Measurements from ENCODE around the gene TMEM140. TPM values are rescaled to one million over a fixed set of nuclear protein-coding genes. Genes with fewer than 3 reads are reported as not detected.

TMEM140 gene
- total RNA-seq, 3 donors from 2014 or later (not counting 1 experiment from before 2014, with no cell fraction given), result 60.0 to 81.7 (median 76.9) TPM

GRCh38 chr7:135208102-135208793, 60.4 kb downstream of the TMEM140 start:
- Histone ChIP-seq H3K4me1 (ENCODE audit: control insufficient read depth, insufficient read depth, low read length) (peaks cover 26% of the 10 kb centered on the region), H3K36me3 (ENCODE audit: control insufficient read depth, insufficient read depth, low read length) (peaks cover 11% of the 10 kb centered on the region), H3K27me3 (ENCODE audit: control insufficient read depth, insufficient read depth, low read length) (no peaks in the 10 kb centered on the region), H3K9me3 (ENCODE audit: control insufficient read depth, insufficient read depth, low read length) (no peaks in the 10 kb centered on the region), H3K4me3 (ENCODE audit: low read length) (no peak overlapping the region), H3K27ac (ENCODE audit: low read length) (no peak overlapping the region)
- no peak for ATAC-seq
- no peak for TF ChIP-seq CTCF (IDR thresholded peaks at IDR 0.05)
- no peaks in the 10 kb centered on the region for H3K27me3 Mint-ChIP-seq (ENCODE audit: low read depth in 2 of 2)
- peak overlapping the region in 1 of 2 donors; percentile 52 for H3K27ac Mint-ChIP-seq
- WGBS (ENCODE audit: insufficient coverage), result 76% methylated on average over 6 of the region's 6 CpGs
- peak overlapping the region; percentile 59 for H3K4me3 Mint-ChIP-seq
- H3K4me1 Mint-ChIP-seq, result peaks cover 17 to 35% of the 10 kb centered on the region in 2 donors
- no peaks in the 10 kb centered on the region for H3K36me3 Mint-ChIP-seq
- intact Hi-C loops (cut with micrococcal nuclease), result no loop called here
- H3K9me3 Mint-ChIP-seq, result no peaks in the 10 kb centered on the region
- DNase-seq, result no peak

GRCh38 chr7:135209225-135209834, 61.5 kb downstream of the TMEM140 start:
- H3K4me3 ChIP-seq (ENCODE audit: low read length), result no peak overlapping the region
- peaks cover 17 to 35% of the 10 kb centered on the region in 2 donors for H3K4me1 Mint-ChIP-seq
- H3K9me3 Mint-ChIP-seq, result no peaks in the 10 kb centered on the region
- no peak overlapping the region for H3K27ac Mint-ChIP-seq
- intact Hi-C loops (cut with micrococcal nuclease), result no loop called here
- ATAC-seq (no peak), DNase-seq (no peak)
- 81% methylated on average over 4 of the region's 7 CpGs for WGBS (ENCODE audit: insufficient coverage)
- H3K27me3 Mint-ChIP-seq (ENCODE audit: low read depth in 2 of 2), result no peaks in the 10 kb centered on the region
- H3K9me3 ChIP-seq (ENCODE audit: control insufficient read depth, insufficient read depth, low read length), result no peaks in the 10 kb centered on the region
- H3K27me3 ChIP-seq (ENCODE audit: control insufficient read depth, insufficient read depth, low read length), result no peaks in the 10 kb centered on the region
- H3K4me3 Mint-ChIP-seq, result peak overlapping the region; percentile 50
- H3K4me1 ChIP-seq (ENCODE audit: control insufficient read depth, insufficient read depth, low read length), result peaks cover 26% of the 10 kb centered on the region
- no peak overlapping the region for H3K27ac ChIP-seq (ENCODE audit: low read length)
- no peak for TF ChIP-seq CTCF (IDR thresholded peaks at IDR 0.05)
- H3K36me3 Mint-ChIP-seq, result no peaks in the 10 kb centered on the region
- peaks cover 5% of the 10 kb centered on the region for H3K36me3 ChIP-seq (ENCODE audit: control insufficient read depth, insufficient read depth, low read length)

- peak overlapping the region; percentile 99 for H3K4me3 Mint-ChIP-seq
- peaks cover 3% of the 10 kb centered on the region for H3K36me3 ChIP-seq (ENCODE audit: control insufficient read depth, insufficient read depth, low read length)
- TF ChIP-seq CTCF (IDR thresholded peaks at IDR 0.05), result no peak
- intact Hi-C loops (cut with micrococcal nuclease), result loop anchor here (2.0 to 5.0 kb wide), 3 partner anchors 39 to 296 kb away; partner anchors contain the start of gene CYREN
- no peaks in the 10 kb centered on the region for H3K27me3 ChIP-seq (ENCODE audit: control insufficient read depth, insufficient read depth, low read length)
- H3K4me3 ChIP-seq (ENCODE audit: low read length), result peak overlapping the region; percentile 85
- peaks cover 26% of the 10 kb centered on the region for H3K4me1 ChIP-seq (ENCODE audit: control insufficient read depth, insufficient read depth, low read length)
- under 1% methylated on average over 13 of the region's 13 CpGs for WGBS (ENCODE audit: insufficient coverage)
- H3K36me3 Mint-ChIP-seq, result no peaks in the 10 kb centered on the region
- ATAC-seq, result no peak
- peak in 1 of 2 donors; percentile 56 for DNase-seq
- H3K9me3 ChIP-seq (ENCODE audit: control insufficient read depth, insufficient read depth, low read length), result no peaks in the 10 kb centered on the region
- peak overlapping the region; percentile 91 to 95 for H3K27ac Mint-ChIP-seq
- H3K4me1 Mint-ChIP-seq, result peaks cover 17 to 35% of the 10 kb centered on the region in 2 donors
- H3K9me3 Mint-ChIP-seq, result no peaks in the 10 kb centered on the region
- peak overlapping the region; percentile 87 for H3K27ac ChIP-seq (ENCODE audit: low read length)
- H3K27me3 Mint-ChIP-seq (ENCODE audit: low read depth in 2 of 2), result peaks cover 0 to 3% of the 10 kb centered on the region in 2 donors
These were observed 63.0 kb downstream of the TMEM140 start for GRCh38 chr7:135210888-135211178.

All from natural killer cell (primary cell).